Endodermal cell (in vitro differentiated cells): ENCODE data around the gene SLC29A2. TPM values are rescaled to one million over a fixed set of nuclear protein-coding genes. Genes with fewer than 3 reads are reported as not detected.
A peak's percentile ranks its signal among the peaks of the same experiment; 100 is the strongest.

Experiments used
- DNase-seq: peaks from one replicate; pipeline ENCODE4 v3.0.0-alpha.2; 2017
- H3K27ac ChIP-seq: 2 replicates; pipeline ENCODE4 v1.5.1; 2013; ENCODE audit warnings: mild to moderate bottlenecking, low read depth, low read length, moderate library complexity
- H3K27me3 ChIP-seq: 2 replicates; pipeline ENCODE4 v1.6.1; 2013; ENCODE audit warnings: mild to moderate bottlenecking, low read length, moderate library complexity; ENCODE audit not compliant: insufficient read depth, control insufficient read depth, poor library complexity, severe bottlenecking
- H3K36me3 ChIP-seq: 2 replicates; pipeline ENCODE4 v1.7.0; 2013; ENCODE audit warnings: mild to moderate bottlenecking, low read length, moderate library complexity; ENCODE audit not compliant: control insufficient read depth, insufficient read depth
- H3K4me1 ChIP-seq: one replicate; pipeline ENCODE4 v1.7.0; 2013; ENCODE audit warnings: low read length; ENCODE audit not compliant: control insufficient read depth, insufficient read depth
- H3K4me3 ChIP-seq: 2 replicates; pipeline ENCODE4 v1.5.1; 2013; ENCODE audit warnings: mild to moderate bottlenecking, low read length, moderate library complexity
- H3K9ac ChIP-seq: 2 replicates; pipeline ENCODE4 v1.6.1; 2013; ENCODE audit warnings: mild to moderate bottlenecking, low read length, moderate library complexity; ENCODE audit not compliant: poor library complexity, severe bottlenecking; ENCODE audit errors: extremely low read depth
- H3K9me3 ChIP-seq: 2 replicates; pipeline ENCODE4 v1.6.1; 2013; ENCODE audit warnings: mild to moderate bottlenecking, low read length, moderate library complexity; ENCODE audit not compliant: control insufficient read depth
- H3K27ac Mint-ChIP-seq: 2 replicates; pipeline ENCODE4 v1.8.0; 2020; ENCODE audit warnings: mixed read lengths
- H3K27me3 Mint-ChIP-seq: 2 replicates; pipeline ENCODE4 v1.8.0; 2021; ENCODE audit warnings: mild to moderate bottlenecking, mixed read lengths; ENCODE audit not compliant: insufficient read depth
- H3K36me3 Mint-ChIP-seq: 2 replicates; pipeline ENCODE4 v1.8.0; 2020; ENCODE audit warnings: low read depth, mixed read lengths
- H3K4me1 Mint-ChIP-seq: 2 replicates; pipeline ENCODE4 v1.8.0; 2020; ENCODE audit warnings: mixed read lengths
- H3K4me3 Mint-ChIP-seq: 2 replicates; pipeline ENCODE4 v1.8.0; 2020; ENCODE audit warnings: mild to moderate bottlenecking, moderate library complexity, mixed read lengths
- H3K9me3 Mint-ChIP-seq: 2 replicates; pipeline ENCODE4 v1.8.0; 2020; ENCODE audit warnings: mild to moderate bottlenecking, mixed read lengths
- WGBS, 2 experiments: methylation state at CpG; one replicate each; pipeline versions ENCODE4 v1.1.5 to v1.1.7; 2013; ENCODE audit warnings: missing lambda C conversion rate in 2 of 2, mixed read lengths in 1 of 2; ENCODE audit not compliant: insufficient coverage in 1 of 2, insufficient read length in 1 of 2; 5-methylcytosine and 5-hydroxymethylcytosine counted together
- total RNA-seq, 2 donors: library from RNA; stranded (reverse); fragmentation: NEBNext Ultra II Directional in 1 of 2; extraction: Animal tissue kit (Norgen Biotek cat#: 25700) in 1 of 2; gene quantifications; 2 replicates in 1 of 2; 3 replicates in 1 of 2; pipeline ENCODE4 v1.2.1, GENCODE V29; 2021
- TF ChIP-seq, protein P1 (sequence below): fragments of 200-600 bp; sonication (generic); conservative IDR thresholded peaks from 2 replicates; pipeline ENCODE4 v1.5.0; 2021; ENCODE audit warnings: antibody characterized with exemption, mild to moderate bottlenecking

The SLC29A2 gene
- total RNA-seq, 2 donors from 2014 or later, result 30.8 to 32.4 TPM

DNA sequence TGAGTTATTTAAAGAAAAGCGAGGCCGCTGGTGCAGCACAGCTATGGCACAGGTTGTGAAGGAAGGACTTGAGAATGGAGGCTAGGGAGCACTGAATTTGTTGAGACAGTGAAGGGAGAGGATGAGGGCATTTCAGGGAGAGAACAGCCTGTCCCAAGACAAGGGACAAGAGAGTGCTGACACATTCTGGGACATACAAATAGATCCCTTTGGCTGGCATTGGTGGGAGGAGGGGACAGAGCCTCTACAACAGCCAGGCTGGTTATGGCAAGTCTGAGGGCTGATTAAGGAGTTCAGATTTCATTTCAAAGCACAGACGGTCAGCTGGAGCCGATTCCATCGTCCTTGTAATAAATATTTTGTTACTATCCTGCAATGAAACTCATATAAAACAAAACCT lies 1.7 kb upstream of the SLC29A2 start:
- Mint-ChIP-seq H3K9me3 (no peaks in the 10 kb centered on the region), H3K27ac (no peak overlapping the region), H3K4me1 (peaks cover 20% of the 10 kb centered on the region), H3K36me3 (peaks cover 16% of the 10 kb centered on the region), H3K27me3 (no peaks in the 10 kb centered on the region), H3K4me3 (no peak overlapping the region)
- no peaks in the 10 kb centered on the region for H3K9me3 ChIP-seq
- TF ChIP-seq, protein P1, sequence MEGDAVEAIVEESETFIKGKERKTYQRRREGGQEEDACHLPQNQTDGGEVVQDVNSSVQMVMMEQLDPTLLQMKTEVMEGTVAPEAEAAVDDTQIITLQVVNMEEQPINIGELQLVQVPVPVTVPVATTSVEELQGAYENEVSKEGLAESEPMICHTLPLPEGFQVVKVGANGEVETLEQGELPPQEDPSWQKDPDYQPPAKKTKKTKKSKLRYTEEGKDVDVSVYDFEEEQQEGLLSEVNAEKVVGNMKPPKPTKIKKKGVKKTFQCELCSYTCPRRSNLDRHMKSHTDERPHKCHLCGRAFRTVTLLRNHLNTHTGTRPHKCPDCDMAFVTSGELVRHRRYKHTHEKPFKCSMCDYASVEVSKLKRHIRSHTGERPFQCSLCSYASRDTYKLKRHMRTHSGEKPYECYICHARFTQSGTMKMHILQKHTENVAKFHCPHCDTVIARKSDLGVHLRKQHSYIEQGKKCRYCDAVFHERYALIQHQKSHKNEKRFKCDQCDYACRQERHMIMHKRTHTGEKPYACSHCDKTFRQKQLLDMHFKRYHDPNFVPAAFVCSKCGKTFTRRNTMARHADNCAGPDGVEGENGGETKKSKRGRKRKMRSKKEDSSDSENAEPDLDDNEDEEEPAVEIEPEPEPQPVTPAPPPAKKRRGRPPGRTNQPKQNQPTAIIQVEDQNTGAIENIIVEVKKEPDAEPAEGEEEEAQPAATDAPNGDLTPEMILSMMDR, result no peak
- no peak overlapping the region for H3K9ac ChIP-seq
- no peak for DNase-seq
- H3K27me3 ChIP-seq, result no peaks in the 10 kb centered on the region
- no peak overlapping the region for H3K4me3 ChIP-seq
- no peak overlapping the region for H3K27ac ChIP-seq
- no peaks in the 10 kb centered on the region for H3K4me1 ChIP-seq
- peaks cover 12% of the 10 kb centered on the region for H3K36me3 ChIP-seq
- 74 to 100% methylated on average over 3 to 5 of the region's 5 CpGs for WGBS, 2 experiments

DNA sequence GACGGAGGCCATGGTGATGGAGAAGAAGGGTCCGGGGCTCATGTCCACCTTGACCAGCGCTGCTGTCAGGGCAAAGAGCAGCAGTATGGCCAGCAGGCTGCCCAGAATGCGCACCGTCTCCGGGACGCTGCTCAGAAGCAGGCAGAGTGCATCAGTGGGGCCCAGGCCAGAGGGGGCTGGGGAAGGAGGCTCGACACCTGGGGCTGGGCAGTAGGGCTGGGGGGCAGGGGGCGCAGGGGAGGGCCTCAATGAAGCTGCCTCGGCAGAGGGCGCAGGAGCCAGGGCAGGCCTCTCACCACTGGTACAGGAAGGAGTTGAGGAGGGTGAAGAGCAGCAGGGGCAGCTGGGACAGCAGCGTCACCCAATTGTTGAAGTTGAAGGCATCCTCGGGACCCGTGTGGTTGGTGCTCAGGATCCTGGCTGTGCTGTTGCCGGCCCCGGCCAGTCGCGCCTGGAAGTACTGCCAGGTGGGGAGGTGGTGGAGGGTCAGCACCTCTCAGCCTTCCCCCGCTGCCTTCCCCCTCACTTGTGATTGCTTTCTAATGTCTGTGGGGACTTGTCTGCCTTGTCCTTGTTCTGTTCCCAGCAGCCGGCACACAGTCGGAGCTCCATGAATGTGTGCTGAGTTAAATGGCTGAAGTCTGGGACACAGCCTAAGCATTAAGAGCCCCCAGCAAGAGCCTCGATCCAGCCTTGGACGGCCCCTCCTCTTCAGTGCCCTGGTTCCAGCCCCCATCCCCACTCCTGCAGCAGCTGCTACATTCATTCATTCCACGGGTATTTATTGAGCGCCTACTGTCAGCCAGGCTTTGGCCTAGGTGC lies 2.3 kb downstream of the SLC29A2 start:
- peak overlapping the region; percentile 95 for H3K4me3 ChIP-seq

DNA sequence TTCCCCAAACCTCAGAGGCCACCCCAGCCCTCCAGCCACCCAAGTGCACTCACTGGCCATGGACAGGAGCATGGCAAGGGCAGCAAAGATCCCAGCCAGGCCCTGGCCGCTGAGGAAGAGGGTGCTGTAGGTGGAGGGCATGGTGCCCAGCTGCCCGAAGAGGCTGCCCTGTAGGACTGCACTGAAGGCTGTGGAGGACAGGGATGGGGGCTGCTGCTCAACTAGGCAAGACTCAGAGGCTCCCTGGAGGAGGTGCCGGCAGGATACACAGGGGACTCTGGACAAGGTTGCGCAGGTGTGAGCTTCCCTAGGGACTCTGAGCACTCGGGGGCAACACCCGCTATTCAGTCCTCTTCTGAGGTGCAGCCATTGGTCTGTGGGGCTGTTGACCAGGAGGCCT lies 3.1 kb downstream of the SLC29A2 start:
- Histone ChIP-seq H3K27ac (no peak overlapping the region), H3K9me3 (no peaks in the 10 kb centered on the region), H3K27me3 (no peaks in the 10 kb centered on the region), H3K4me3 (no peak overlapping the region), H3K9ac (no peak overlapping the region), H3K36me3 (peaks cover 44% of the 10 kb centered on the region), H3K4me1 (no peaks in the 10 kb centered on the region)
- no peaks in the 10 kb centered on the region for H3K27me3 Mint-ChIP-seq
- no peak overlapping the region for H3K4me3 Mint-ChIP-seq
- DNase-seq, result no peak
- TF ChIP-seq, protein P1, result no peak
- peaks cover 18% of the 10 kb centered on the region for H3K4me1 Mint-ChIP-seq
- peaks cover 52% of the 10 kb centered on the region for H3K36me3 Mint-ChIP-seq
- peak overlapping the region; percentile 19 for H3K27ac Mint-ChIP-seq
- 92 to 100% methylated on average over 4 to 6 of the region's 6 CpGs for WGBS, 2 experiments
- no peaks in the 10 kb centered on the region for H3K9me3 Mint-ChIP-seq

More for the DNA sequence above, 2.3 kb downstream of the SLC29A2 start:
- DNase-seq, result no peak
- no peak overlapping the region for H3K9ac ChIP-seq
- TF ChIP-seq, protein P1, result no peak
- H3K36me3 ChIP-seq, result peaks cover 40% of the 10 kb centered on the region
- no peaks in the 10 kb centered on the region for H3K27me3 ChIP-seq
- H3K4me1 ChIP-seq, result no peaks in the 10 kb centered on the region
- Mint-ChIP-seq H3K9me3 (no peaks in the 10 kb centered on the region), H3K27me3 (no peaks in the 10 kb centered on the region), H3K27ac (peak overlapping the region; percentile 74), H3K4me1 (peaks cover 20% of the 10 kb centered on the region), H3K4me3 (peak overlapping the region; percentile 91), H3K36me3 (peaks cover 45% of the 10 kb centered on the region)
- WGBS, 2 experiments, result 93 to 95% methylated on average over 16 to 25 of the region's 25 CpGs
- H3K9me3 ChIP-seq, result no peaks in the 10 kb centered on the region
- H3K27ac ChIP-seq, result no peak overlapping the region
